NCI-H524 treated with DMSO at 0.1 percent for 48 hours (cell line): ENCODE measurements around the gene C4orf50.

ENCODE experiments used
- DNase-seq: peaks from one replicate; lab custom pipeline; 2025; lab: John Stamatoyannopoulos, UW

C4orf50 gene

GRCh38 chr4:6043843-6044242 is 25.6 kb upstream of the C4orf50 start:
- no peak for DNase-seq

DNA sequence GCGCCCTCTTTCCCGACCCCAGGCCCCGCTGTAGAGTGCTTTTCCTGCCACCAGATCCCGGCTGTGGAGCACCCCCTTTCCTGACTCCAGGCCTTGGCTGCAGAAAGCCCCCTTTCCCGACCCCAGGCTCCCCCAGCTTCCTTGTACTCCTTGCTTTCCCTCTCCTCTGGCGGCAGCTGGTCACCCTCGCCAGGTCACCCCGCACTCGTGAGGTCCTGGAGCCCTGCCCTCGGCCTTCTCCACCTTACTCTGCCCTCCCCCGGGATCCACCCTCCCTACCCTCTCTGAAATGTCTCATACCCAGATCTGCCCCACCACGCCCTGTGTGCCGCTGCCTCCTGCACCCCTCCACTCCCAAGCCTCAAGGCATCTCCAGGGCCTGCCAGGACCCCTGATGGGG is 25.0 kb upstream of the C4orf50 start:
- DNase-seq = no peak

DNA sequence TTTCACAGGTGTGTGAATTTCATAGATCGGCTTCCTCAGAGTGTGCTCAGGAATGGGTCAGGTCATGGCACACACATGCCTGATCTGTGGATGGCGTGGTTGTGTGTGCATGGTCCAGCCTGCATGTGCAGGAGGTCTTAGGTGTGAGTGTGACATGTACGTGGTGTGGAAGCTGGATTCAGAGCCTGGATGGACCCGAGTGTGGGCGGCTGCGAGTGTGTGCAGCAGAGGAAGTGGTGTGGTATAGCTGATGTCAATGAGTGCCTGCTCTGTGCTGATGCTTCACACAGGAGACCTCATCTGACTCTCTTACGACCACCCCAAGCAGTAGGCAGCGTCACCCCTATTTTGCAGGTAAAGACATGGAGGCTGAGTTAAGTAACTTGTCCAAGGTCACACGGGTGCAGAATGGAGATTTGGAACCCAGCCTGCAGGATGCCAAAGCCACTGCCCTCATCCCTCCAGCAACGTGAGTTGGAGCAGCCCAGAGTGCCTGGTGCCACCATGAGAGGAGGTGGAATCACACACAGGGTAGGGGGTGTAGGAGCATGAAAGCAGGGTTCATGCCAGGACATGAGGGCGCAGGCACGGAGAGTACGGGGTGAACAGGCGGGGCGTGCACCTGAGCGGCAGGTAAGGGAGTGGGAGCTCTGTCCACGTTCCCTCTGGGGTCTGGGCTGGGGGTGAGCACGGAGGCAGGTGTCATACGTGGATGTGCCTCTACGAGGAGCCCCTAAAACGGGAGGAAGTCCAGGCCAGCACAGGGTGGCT is 24.2 kb upstream of the C4orf50 start:
- DNase-seq = no peak

DNA sequence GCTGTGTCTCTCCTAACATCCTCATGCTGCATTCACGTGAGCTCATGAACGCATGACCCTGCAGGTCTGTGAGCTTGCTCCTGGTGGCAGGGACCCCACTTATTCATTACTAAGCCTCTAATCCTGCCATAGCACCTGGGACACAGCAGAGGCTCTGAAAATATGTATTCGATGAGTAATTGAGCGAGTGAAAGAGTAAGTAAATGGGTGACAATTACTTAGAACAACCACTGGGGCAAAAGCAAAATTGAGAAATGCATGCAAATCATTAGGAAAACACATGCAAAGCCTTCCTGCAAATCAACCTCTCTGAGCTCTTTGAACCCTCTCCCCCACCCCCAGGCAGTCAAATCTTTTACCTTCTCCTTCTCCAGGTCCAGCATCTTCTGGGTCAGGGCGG is 23.6 kb upstream of the C4orf50 start:
- no peak for DNase-seq

DNA sequence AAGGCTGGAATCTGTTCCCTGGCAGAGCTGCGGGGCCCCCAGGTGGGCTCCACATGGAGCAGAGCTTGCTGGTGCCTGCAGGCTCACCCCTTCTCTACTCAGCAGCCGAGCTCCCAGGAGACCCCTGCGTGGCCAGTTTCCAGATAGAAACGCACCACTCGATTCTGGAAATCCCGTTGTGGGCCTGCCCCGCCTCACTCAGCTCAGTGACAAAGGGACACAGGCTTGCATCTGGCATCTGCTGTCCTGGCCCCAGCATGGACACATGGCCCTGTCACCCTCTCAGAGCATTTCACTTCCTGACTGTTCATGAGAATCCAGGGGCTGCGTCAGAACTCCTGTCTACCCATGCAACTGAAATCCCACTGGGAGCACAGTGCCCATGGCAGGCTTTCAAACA is 20.5 kb upstream of the C4orf50 start:
- no peak for DNase-seq

DNA sequence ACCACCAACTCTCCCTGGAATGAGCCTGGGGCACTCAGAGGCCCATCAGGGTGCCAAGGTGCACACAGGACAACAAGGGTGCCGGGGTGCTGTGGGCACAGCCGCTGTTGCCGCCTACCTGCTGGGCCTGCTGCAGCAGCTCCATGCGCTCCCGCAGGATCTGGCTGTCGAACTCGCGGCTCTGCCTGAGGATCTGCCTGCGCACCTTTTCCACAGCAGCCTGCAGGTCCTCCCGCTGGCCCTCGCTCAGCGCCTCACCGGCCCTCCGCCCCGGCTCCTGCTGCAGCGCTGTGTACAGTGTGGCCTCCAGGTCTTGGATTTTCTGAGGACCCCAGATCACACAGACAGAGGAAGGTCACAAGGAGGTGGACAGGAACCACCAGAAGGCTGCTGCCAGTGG is 17.6 kb upstream of the C4orf50 start:
- no peak for DNase-seq

DNA sequence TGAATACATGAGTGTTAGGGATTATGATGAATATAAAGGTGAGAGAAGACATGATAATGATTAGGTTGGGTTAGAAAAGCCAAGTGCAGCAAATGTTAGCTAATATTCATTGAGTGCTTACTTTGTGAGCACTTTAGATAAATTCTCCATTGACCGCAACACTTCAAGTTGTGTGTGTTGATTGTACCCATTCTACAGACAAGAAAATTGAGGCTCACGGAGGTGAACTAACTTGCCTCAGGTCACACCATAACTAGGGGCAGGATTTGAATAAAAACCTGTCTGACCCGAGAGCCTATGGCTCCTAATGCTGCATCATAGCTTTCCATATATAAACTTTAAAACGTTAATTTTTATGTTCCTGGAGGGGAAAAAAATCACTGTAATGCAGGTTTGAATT is 15.2 kb upstream of the C4orf50 start:
- DNase-seq = no peak

GRCh38 chr4:6032249-6033244 is 14.3 kb upstream of the C4orf50 start:
- DNase-seq = no peak

GRCh38 chr4:6031846-6032245 is 13.6 kb upstream of the C4orf50 start:
- DNase-seq = no peak

- no peak for DNase-seq
Measured at GRCh38 chr4:6030679-6031078, 12.4 kb upstream of the C4orf50 start.

- DNase-seq = no peak
Measured at GRCh38 chr4:6029254-6029653, 11.0 kb upstream of the C4orf50 start.

GRCh38 chr4:6028168-6028567 is 9.9 kb upstream of the C4orf50 start:
- DNase-seq = no peak

GRCh38 chr4:6027392-6027791 is 9.2 kb upstream of the C4orf50 start:
- no peak for DNase-seq

- DNase-seq = no peak
Measured at GRCh38 chr4:6024313-6024960, 6.2 kb upstream of the C4orf50 start.

- no peak for DNase-seq
Measured at GRCh38 chr4:6023731-6024130, 5.5 kb upstream of the C4orf50 start.

GRCh38 chr4:6022607-6023288 is 4.5 kb upstream of the C4orf50 start:
- no peak for DNase-seq

GRCh38 chr4:6021831-6022606 is 3.8 kb upstream of the C4orf50 start:
- no peak for DNase-seq

DNA sequence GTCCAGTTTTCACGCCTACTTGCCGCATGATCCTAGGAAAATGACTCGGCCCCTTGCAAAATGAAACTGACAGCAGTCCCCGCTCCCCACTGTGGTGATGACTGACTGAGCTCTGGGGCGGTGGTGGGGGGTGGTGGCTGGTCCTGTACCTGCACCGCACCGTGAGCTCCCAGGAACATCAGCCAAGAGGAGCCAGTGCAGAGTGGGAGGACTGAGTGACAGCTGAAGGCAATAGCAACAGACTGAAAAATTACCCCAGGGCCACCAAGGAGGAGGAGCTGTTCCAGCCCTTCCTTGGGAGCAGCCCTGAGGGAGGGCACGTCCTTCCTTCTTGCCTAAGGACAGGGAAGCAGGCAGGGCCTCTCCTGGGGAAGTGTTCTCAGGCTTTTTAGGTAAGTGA is 2.4 kb upstream of the C4orf50 start:
- DNase-seq = no peak

DNA sequence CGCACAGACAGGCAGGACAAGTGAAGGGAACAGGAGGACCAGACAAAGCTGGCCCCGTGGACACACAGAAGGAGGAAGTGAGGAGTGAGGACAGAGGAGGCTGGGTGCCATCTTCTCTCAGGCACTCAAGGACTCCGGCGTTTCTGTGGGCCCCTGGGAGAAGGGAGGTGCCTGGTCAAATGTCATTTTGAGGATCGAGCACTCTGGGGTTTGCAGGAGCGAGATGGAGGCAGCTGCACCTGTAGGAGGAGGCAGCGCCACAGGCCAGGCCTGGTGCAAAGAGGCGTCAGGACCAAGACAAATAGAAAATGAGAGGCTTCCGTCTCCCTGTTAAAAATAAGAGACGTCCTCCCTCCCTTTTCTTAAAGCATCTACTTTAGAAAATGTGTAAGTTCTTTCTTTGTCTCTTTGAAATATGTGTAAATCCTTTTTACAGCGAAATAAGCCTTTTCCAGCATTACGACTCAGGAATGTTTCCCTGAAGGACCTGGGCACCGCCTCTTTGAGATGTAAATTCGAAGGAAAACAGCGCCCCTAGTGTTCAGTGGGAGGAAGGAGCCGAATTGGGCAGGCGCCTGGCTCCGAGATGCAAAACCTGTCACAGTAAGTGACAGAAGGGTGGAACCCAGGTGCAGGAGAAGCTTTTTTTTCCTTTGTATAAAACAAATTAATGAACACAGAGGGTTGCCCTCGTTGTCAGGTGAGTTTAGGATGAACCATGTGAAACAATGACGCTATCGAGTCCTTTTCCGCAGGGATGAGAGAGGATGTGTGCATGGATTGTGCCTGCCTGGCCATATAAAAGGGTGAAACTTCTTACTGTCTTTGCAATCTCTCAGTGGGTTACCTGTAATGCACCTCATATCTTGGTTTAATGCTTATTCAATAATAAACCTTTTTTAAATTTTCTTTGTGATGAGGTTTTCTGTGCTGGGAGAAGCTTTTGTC is 1.4 kb upstream of the C4orf50 start:
- no peak for DNase-seq

DNA sequence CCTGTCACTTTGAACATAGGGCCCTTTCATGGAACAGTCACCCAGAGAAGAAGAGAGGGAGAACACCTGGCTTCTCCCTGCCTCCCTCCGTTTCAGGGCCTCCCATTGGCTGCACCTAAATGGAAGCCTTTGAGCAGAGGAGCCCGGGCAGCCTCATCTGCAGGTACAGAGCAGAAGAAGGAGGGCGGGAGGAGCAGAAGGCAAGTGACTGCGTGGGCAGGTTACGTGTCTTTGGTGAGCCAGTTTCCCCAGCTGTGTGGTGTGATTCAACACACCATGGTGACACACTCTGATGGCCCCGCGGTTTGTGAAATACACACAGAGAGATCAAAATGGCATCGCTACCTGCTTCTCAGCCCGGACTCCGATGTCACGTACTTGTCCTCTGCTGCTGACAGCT is 431 bp downstream of the C4orf50 start:
- DNase-seq = no peak
